GM12892 (cell line): ENCODE results near the gene PLEKHN1.
A peak's percentile ranks its signal among the peaks of the same experiment; 100 is the strongest.

ENCODE experiments used
- DNase-seq: peaks from one replicate; pipeline ENCODE4 v3.0.0; 2011; ENCODE audit not compliant: insufficient read length
- FAIRE-seq: peaks from 2 replicates; lab custom pipeline; 2011; peaks lifted over from hg19 to GRCh38; lab: Jason Lieb, UNC
- POLR2A ChIP-seq: IDR thresholded peaks from 2 replicates; pipeline ENCODE4 v1.6.1; 2011; ENCODE audit warnings: low read depth, low read length, control low read depth
- POLR2AphosphoS5 ChIP-seq: IDR thresholded peaks from 2 replicates; pipeline ENCODE4 v1.6.1; 2011; ENCODE audit warnings: low read depth, low read length, control low read depth
- TAF1 ChIP-seq: IDR thresholded peaks from 2 replicates; pipeline ENCODE4 v1.6.1; 2011; ENCODE audit warnings: low read depth, mild to moderate bottlenecking, control low read depth, low read length, borderline replicate concordance

PLEKHN1 gene

GRCh38 chr1:1019122-1019999, 53.1 kb downstream of the PLEKHN1 start:
- DNase-seq: peak; percentile 93
- TF ChIP-seq TAF1 (no peak), POLR2A (no peak), POLR2AphosphoS5 (no peak)
- FAIRE-seq: peak; percentile 91

DNA sequence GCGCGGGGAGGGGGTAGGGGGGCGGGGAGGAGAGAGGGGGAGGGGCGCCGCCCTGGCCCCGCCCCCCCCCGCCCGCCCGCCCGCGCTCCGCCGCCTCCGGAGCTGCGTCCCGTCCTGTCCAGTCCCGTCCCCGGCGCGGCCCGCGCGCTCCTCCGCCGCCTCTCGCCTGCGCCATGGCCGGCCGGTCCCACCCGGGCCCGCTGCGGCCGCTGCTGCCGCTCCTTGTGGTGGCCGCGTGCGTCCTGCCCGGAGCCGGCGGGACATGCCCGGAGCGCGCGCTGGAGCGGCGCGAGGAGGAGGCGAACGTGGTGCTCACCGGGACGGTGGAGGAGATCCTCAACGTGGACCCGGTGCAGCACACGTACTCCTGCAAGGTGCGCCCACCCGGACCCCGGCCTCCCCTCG, 53.7 kb downstream of the PLEKHN1 start, which contains the start of gene AGRN:
TSS of gene AGRN (plus strand) at position 121 of the 405 bp plus-strand sequence. CDS start at position 174, 53 bp downstream.
- no peak for DNase-seq
- TF ChIP-seq POLR2AphosphoS5: no peak
- TF ChIP-seq TAF1: no peak
- TF ChIP-seq POLR2A: no peak
- no peak for FAIRE-seq

DNA sequence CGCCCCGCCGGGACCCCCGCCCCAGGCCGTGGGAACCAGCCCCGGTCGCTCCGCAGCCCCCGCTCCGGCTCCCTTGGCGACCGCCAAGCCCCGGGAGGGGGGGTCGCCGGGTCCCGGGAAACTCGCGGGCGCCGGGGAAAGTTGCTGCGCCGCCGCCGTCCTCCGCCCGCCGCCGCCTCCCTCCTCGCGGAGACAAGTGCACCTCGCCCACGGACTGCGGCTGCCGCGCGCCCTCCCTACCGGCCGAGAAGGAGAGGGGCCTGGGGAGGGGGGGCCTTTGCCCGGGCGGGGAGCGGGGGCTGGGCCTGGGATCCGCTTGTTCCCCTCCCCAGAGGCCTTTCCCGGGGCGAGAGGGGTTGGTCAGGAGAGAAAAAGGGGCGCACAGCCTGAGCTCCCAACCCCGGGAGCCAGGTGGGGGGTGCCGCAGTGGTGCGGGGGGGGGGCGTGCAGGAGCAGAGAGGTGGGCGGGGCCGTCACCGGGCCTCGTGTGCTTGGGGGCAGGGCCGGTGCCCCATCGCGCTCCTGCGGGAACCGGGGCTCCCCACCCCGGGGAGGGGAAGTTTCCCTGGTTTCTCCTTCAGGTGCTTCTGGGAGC, 54.2 kb downstream of the PLEKHN1 start:
- no peak for FAIRE-seq
- no peak for TF ChIP-seq POLR2A
- TF ChIP-seq TAF1: no peak
- TF ChIP-seq POLR2AphosphoS5: no peak
- DNase-seq: no peak

DNA sequence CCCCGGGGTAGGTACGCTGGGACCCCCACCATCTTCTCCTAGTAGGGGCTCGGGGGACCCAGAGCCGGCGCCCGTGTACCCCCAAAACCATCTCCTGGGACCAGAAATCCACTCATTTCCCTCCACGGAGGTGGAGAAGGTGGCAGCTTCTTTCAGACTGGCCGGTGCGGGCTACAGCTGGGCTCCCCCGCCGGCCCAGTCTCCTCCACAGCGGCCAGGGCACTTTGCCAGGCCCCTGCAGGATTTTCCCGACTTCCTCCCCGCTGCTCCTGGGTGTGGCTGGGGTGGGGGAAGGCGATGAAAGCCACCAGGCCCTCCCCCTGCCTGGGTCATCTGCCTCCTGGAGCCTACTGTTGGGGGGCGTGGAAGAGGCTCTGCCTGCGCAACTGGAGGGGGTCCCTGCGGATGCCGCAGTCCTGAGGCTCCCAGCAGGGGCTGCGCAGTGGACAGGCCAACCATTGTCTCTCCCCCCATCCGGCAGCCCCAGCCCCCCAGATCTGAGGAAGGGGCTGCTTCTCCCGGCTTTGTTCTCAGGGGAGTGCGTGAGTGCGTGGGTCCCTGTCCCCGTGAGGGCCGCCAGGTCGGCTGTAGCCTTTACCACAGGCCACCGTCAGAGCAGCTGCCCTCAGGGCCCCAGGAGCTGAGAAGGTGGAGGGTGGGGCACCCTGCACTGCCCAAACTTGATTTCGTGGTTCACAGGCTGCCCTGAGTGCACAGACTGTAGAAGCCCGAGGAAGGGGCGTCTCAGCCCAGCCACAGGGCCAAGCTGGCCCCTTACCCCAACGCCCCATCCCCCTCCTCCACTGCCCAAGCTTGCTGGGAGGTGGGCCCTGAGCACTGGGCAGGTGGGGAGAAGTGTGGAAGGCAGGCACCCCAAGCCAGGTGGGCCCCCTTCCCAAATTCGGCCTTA, 55.0 kb downstream of the PLEKHN1 start:
- TF ChIP-seq POLR2AphosphoS5: no peak
- no peak for TF ChIP-seq POLR2A
- TF ChIP-seq TAF1: no peak
- FAIRE-seq (no peak), DNase-seq (no peak)

DNA sequence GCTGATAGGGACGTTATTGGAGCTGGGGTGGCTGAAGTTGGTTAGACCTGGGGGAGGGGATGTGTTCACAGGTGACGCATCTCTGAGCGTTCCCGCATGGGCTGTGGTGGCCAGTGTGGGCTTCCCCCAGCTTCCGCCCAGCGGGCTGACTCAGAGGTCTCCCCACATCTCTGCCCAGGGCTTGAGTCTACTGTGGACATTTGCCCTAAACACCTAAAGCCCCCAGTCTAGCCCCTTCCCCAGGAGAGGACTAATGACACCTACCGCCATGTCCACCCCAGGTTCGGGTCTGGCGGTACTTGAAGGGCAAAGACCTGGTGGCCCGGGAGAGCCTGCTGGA, 55.6 kb downstream of the PLEKHN1 start:
- no peak for DNase-seq
- FAIRE-seq: no peak
- no peak for TF ChIP-seq TAF1
- no peak for TF ChIP-seq POLR2A
- TF ChIP-seq POLR2AphosphoS5: no peak

- DNase-seq (no peak), FAIRE-seq (no peak)
- TF ChIP-seq POLR2A (no peak), TAF1 (no peak), POLR2AphosphoS5 (no peak)
Measured at GRCh38 chr1:1022302-1023009, 56.2 kb downstream of the PLEKHN1 start.

- TF ChIP-seq POLR2A: no peak
- no peak for TF ChIP-seq POLR2AphosphoS5
- TF ChIP-seq TAF1: no peak
Measured at GRCh38 chr1:1023700-1024099, 57.4 kb downstream of the PLEKHN1 start.

DNA sequence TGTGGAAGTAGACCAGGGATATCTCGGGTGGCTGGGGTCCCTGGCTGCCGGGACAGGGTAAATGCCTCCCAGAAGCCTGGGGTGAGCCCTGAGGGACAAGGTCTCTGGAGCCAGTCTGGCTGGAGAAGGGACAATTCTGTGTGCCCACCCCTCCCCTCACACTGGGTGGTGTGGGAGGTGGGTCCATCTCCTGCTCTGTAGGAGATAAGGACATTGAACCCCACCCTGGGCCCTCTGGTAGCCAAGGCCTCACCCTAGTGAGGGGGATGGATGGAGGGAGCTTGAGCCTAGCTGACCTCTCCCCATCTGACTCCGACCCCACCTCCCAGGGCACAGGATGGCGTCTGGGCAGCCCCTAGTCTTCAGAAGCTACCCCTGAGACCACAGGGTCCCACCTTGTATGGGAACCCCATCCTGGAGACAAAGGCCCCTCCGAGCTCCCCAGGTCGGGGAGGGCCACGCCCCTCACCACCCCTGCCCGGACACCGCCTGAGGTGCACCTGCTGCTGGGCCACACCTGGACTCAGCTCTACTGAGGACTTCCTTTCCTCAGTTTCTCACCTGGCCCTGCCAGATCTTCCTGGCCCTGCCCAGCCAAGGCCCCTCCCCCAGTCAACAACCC, 58.0 kb downstream of the PLEKHN1 start:
- FAIRE-seq: no peak
- DNase-seq: no peak
- TF ChIP-seq TAF1 (no peak), POLR2AphosphoS5 (no peak), POLR2A (no peak)

More at GRCh38 chr1:1023700-1024099, 57.4 kb downstream of the PLEKHN1 start:
- FAIRE-seq: no peak
- DNase-seq: no peak

GRCh38 chr1:1024771-1025699, 58.8 kb downstream of the PLEKHN1 start:
- TF ChIP-seq TAF1: no peak
- TF ChIP-seq POLR2AphosphoS5: no peak
- no peak for TF ChIP-seq POLR2A
- no peak for FAIRE-seq
- no peak for DNase-seq
